Sigmoid colon (tissue), 4 donors: ENCODE results near the gene PTPRB.

Experiments used
- POLR2AphosphoS5 ChIP-seq, 4 donors: sonication (generic); formaldehyde crosslinking; IDR thresholded peaks; one replicate each; pipeline ENCODE4 v1.6.1; 2017; ENCODE audit warnings: antibody characterized with exemption in 4 of 4
- TF ChIP-seq, protein P1 (sequence below), 4 experiments: fragments of 450-650 bp in 3 of 4; fragments of 200-600 bp in 1 of 4; IDR thresholded peaks; one replicate each; pipeline ENCODE4 v1.5.1; 2016 to 2019; ENCODE audit warnings: antibody characterized with exemption in 4 of 4, mild to moderate bottlenecking in 3 of 4, moderate library complexity in 2 of 4

DNA sequence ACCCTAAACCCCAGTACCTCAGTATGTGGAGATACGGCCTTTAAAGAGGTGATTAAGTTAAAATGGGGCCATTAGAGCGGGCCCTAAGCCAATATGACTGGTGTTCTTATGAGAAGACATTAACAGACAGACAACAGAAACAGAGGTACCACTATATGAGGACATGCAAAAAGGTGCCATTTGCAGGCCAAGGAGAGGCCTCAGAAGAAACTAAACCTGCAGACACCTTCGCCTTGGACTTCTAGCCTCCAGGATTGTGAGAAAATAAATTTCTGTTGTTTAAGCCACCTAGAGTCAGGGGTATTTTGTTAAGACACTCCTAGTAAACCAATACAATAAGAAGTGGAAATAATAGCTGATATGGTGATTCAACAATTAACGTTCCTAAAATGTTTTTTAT lies 32.6 kb downstream of the PTPRB start:
- no peak for TF ChIP-seq POLR2AphosphoS5 (IDR thresholded peaks at IDR 0.05)
- TF ChIP-seq, protein P1, sequence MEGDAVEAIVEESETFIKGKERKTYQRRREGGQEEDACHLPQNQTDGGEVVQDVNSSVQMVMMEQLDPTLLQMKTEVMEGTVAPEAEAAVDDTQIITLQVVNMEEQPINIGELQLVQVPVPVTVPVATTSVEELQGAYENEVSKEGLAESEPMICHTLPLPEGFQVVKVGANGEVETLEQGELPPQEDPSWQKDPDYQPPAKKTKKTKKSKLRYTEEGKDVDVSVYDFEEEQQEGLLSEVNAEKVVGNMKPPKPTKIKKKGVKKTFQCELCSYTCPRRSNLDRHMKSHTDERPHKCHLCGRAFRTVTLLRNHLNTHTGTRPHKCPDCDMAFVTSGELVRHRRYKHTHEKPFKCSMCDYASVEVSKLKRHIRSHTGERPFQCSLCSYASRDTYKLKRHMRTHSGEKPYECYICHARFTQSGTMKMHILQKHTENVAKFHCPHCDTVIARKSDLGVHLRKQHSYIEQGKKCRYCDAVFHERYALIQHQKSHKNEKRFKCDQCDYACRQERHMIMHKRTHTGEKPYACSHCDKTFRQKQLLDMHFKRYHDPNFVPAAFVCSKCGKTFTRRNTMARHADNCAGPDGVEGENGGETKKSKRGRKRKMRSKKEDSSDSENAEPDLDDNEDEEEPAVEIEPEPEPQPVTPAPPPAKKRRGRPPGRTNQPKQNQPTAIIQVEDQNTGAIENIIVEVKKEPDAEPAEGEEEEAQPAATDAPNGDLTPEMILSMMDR (IDR thresholded peaks at IDR 0.05): no peak
